Measurements from ENCODE around the gene SKAP1.

GRCh38 chr17:48251950-48252349 is 178.1 kb downstream of the SKAP1 start:
- no peak for TF ChIP-seq CTCF (IDR thresholded peaks at IDR 0.05)
- no peak for TF ChIP-seq TEAD4 (IDR thresholded peaks at IDR 0.05; ENCODE audit: borderline replicate concordance, insufficient read depth)
- no peak for TF ChIP-seq POLR2AphosphoS5 (IDR thresholded peaks at IDR 0.05; ENCODE audit: low read depth, low read length)
- no peak for TF ChIP-seq FOXM1 (IDR thresholded peaks at IDR 0.05; ENCODE audit: low read depth)
- no peak for TF ChIP-seq EP300 (IDR thresholded peaks at IDR 0.05; ENCODE audit: borderline replicate concordance in 1 of 2, low read depth in 1 of 2, low read length in 1 of 2)
- TF ChIP-seq FOXJ3 (CRISPR knock-in tag; IDR thresholded peaks at IDR 0.05): no peak
- no peak for TF ChIP-seq USF2 (IDR thresholded peaks at IDR 0.05; ENCODE audit: borderline replicate concordance, low read depth, low read length)
- TF ChIP-seq GABPA (IDR thresholded peaks at IDR 0.05; ENCODE audit: low read depth): no peak
- no peak for TF ChIP-seq MAX (IDR thresholded peaks at IDR 0.05; ENCODE audit: low read depth)
- TF ChIP-seq GATA2 (CRISPR knock-in tag; IDR thresholded peaks at IDR 0.05): no peak
- TF ChIP-seq REST (IDR thresholded peaks at IDR 0.05; ENCODE audit: low read depth, low read length): no peak
- TF ChIP-seq TCF12 (IDR thresholded peaks at IDR 0.05): no peak
- no peak for TF ChIP-seq RAD21 (IDR thresholded peaks at IDR 0.05; ENCODE audit: low read length)

All from SK-N-SH (cell line).